Tongue (tissue), 2 donors: Measurements from ENCODE around the gene TMPRSS13. TPM values are rescaled to one million over a fixed set of nuclear protein-coding genes. Genes with fewer than 3 reads are reported as not detected.
A peak's percentile ranks its signal among the peaks of the same experiment; 100 is the strongest.
"Not testable (repeated sequence)": the region's sequence is repeated elsewhere in the genome, so short reads cannot be mapped to it uniquely, and the experiment has no call there.

Experiments
- DNase-seq: peaks from one replicate; pipeline ENCODE4 v3.0.0-alpha.2; 2015
- total RNA-seq: library from RNA; depleted of rRNA; stranded (reverse); fragments of >200 nt; gene quantifications from one replicate; pipeline ENCODE4 v1.2.3, GENCODE V29; 2014

The TMPRSS13 gene
- total RNA-seq, 1 donor from 2014 or later: 2.2 TPM

DNA sequence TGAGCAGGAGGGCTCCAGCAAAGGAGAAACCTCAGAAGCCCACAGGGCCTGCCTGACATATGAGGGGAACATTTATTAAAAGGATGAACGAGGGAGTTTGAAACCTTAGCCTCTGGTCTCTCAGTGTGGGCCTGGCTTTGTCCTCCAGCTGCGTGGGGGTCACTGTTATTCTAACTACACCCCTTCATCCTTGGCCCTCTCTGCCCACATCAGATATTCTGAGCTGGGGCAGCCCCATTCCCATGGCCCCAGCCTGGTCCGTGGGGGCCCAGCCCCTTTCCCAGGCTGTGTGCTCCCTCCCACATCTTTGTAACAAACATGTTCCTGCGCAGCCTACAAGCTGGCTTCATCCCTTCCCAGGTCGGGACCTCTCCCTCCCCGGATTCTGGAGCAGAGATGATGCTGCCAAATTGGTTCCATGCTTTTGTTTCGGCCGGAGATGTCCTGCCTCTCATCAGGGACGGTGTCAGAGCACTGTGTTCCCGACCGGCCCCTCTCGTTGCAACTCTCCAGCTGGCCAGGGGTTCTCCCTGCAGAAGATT, 56.7 kb downstream of the TMPRSS13 start:
- peak; percentile 50 for DNase-seq

DNA sequence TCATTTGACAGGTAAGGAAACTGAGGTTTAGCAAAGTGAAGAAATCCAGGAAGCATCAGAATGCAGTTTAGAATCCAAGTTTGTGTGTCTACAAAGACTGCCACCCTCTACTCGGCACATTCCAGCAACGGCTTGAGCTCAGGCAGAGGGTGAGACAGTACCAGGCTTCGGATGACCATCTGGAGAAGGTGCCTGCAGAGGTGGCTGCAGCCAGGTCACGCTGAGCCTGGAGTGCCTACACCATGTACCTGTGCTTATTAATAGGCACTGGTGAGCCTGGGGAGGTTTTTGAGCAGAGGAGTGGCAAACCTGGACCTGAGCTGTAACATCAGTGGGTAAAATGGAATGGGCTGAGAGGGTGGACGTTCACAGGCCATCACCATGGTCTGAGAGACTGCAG, 57.4 kb downstream of the TMPRSS13 start:
- DNase-seq: no peak

DNA sequence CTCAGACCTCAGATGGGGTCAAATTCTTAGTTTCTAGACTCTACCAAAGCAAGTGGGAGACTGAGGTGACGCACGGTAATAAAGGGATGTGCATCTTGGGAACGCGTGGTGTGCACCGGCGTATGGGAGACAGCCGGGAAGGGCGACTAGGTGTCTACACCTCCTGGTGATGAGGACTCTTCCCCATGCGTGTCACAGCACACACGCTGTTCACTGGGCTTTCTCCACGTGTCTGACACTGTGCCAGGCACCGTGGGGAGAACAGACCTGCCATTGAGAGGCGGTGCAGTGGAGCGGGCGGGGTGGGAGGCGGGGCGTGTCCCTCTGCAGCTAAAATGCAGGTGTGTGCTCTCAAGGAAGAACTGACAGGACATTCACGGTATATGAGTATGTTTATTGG, 58.0 kb downstream of the TMPRSS13 start:
- no peak for DNase-seq

DNA sequence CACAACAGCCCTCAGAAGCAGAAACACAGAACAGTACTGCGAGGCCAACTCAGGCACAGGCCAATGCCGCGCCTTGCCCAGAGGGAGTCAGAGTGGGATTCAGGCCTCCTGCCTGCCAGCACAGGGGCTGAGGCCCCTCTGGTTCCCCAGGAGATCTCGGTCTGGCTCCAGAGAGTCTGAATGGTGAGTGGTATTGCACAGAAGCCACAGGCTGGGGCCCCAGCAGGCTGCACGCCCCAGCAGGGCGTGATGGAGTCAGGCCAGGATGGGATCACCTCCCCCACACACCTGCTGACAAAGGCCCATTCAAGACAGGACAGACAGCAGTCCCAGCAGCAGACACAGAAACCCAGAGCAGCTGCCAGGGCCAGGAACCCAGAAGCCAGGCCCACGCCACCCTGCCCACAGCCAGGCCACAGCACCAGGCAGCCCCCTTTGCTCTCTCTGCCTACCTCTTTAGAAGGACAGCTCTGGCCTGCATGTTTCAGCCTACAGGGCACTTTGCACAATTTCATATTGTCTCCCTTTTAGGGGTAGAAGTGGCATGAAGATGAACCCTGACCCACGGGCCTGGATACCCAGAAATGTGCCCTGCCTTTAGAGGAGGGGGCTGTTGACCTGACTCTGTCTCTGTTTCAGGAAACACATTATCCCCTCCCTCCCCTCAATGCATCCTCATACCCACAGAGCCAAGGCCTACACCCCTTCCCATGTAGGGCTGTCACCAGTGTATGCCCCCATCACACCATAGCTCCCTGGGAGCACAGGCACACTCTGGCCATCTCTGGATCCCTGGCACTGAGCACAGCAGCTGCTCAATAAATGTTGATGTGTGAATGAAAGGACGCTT, 58.9 kb downstream of the TMPRSS13 start:
- peak; percentile 76 for DNase-seq

DNA sequence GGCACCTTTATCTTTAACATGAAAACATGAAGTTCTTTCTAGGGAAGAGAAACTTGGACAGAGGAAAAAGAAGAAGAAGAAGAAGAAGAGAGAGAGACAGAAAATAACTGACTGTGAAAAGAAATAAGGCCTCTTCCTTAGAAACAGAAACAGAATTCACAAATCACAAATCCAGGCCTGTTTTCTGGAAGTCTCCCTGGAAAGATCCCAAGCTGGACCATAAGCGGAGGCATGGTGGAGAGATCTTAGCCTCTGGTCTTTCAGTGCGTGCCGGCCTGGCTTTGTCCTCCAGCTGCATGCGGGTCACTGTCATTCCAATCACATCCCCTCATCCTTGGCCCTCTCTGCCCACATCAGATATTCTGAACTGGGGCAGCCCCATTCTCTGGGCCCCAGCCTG, 59.6 kb downstream of the TMPRSS13 start:
- no peak for DNase-seq

DNA sequence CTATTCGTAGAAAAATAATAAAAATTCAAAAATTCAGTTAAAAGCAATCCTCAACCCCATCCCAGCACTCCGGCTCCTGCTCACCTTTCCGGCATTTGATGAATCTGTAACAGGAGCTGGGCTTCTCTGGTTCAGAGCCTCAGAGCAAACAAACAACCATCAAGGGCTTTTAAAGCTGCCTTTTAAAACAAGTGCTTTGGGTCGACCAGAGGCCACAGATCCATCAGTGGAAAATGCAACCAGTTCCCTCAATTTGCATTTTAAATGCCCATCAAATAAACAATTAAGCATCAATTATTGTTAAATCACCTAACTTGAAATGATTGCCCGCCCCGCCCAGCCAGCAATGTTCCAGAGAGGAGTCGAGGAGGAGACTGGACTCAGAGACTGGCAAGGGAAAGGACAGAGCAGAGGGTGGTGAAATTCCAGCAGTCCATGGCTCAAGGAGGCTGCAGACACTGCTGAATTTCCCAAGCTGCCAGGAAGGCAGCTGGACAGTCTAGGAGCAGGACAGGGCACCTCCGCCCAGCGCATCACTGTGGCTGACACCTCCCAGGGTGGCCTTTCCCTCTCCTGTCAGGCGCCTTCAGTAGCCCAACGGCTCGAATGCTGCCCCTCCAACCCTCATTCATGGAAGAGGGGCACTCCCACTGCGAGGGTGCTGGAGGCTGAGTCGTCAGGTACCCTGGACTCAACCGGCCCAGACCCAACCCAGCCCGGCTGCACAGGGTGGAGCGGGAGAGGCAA, 60.2 kb downstream of the TMPRSS13 start:
- DNase-seq: no peak

DNA sequence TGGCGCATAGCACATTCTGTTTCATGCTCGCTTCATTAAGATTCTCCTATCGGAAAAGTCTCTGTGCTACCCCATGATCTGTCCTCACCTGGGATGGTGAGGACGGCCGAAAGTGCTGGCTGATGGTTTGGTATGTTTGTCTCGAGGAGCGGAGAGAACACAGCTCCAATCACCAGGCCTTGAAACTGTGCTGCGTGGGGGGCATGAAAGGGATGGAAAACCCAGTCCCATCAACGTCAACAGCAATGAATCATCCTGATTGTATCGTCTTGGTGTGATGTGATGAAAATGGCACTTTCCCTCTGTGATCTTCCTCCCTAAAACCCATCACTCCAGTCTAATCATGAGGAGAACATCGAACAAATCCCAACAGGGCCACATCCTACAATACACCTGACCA, 61.1 kb downstream of the TMPRSS13 start:
- no peak for DNase-seq

DNA sequence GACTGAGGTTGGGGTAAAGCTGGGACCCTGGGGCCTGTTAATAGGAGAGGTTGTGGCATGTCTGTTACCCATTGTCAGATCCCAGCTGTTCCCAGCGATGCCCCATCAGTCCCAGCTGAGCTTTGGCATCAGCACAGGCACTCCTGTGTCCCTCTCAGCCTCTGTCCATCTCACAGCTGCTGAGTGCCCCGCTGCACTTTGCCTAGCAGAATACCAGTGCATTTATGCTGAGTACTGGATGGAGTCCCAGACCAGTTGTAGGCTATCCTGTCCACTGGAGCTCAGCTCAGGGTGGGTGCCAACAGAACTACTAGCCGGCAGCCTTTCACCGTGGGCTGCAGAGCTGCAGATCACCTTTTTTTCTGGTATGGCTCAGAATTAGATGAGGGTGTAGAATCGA, 62.7 kb downstream of the TMPRSS13 start:
- peak; percentile 39 for DNase-seq

DNA sequence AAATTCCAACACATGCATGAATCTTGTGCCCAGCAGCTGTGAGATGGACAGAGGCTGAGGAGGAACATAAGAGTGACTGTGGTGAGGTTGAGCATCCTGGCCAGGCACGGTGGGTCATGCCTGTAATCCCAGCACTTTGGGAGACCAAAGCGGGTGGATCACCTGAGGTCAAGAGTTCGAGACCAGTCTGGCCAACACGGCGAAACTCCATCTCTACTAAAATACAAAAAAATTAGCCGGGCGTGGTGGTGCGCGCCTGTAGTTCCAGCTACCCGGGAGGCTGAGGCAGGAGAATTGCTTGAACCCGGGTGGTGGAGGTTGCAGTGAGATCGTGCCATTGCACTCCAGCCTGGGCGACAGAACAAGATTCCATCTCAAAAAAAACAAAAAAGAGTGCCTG, 63.7 kb downstream of the TMPRSS13 start:
- DNase-seq: not testable (repeated sequence)

DNA sequence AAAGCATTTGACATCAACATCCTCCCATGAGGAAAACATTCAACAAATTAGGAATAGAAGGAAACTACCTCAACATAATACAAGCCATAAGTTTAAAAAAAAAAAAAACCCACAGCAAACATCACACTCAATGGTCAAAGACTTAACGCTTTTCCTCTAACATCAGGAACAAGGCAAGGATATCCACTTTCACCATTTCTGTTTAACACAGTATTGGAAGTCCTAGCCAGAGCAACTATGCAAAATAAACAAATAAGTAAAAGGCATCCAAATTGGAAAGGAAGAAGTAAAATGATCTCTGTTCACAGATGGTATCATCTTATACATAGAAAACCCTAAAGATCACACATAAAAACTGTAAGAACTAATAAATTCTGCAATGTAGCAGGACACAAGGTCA, 65.8 kb downstream of the TMPRSS13 start:
- peak; percentile 46 for DNase-seq

DNA sequence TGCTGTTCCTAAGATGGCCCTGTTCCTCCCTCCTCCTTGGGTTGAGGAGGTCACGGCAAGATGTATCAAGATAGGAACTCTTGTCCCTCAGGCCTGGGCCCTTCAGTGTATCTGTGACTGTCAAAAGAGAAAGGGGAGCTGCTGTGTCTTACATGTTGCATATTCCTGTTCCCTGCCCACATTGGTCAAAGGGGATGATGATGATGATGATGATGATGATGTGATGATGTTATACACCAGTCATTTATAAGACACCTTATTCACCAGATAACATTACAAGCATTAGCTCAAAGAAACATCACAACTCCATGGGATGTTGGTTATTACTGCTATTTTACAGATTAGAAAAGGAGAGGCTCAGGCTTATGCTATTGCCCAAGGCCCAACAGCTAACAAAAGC, 66.4 kb downstream of the TMPRSS13 start:
- DNase-seq: no peak

DNA sequence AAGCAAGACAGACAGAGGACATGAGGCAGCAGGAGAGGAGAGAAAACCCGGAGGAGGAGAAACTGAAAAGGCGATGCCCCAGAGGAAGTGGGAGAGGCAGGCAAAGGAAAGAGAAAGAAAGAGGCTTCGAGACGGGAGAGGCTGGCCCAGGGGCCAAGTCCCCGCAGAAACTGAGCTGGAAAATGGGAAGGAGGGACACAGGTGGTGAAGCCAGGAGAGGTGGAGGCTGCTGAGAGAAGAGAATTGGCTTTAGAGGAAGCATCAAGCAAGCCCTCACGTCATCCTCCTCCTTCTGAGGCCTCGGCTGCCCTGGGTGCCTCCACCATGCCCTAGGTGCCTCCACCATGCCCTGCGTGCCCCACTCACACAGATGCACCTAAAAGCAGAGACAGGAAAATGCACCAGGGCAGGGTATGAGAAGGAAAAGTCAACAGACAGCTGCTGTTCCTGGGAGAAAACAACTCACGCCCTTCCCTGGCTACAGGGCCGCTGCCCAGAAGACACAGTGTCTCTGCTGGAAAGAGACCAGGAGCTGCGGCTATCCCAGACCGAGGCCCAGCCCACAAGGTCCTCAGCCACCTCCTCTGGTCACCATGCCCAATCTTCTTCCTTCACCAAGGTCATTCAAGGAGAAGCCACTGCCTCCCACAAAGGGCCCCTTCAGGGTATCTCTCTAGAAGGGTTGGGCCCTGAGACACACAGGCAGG, 67.0 kb downstream of the TMPRSS13 start:
- DNase-seq: no peak

DNA sequence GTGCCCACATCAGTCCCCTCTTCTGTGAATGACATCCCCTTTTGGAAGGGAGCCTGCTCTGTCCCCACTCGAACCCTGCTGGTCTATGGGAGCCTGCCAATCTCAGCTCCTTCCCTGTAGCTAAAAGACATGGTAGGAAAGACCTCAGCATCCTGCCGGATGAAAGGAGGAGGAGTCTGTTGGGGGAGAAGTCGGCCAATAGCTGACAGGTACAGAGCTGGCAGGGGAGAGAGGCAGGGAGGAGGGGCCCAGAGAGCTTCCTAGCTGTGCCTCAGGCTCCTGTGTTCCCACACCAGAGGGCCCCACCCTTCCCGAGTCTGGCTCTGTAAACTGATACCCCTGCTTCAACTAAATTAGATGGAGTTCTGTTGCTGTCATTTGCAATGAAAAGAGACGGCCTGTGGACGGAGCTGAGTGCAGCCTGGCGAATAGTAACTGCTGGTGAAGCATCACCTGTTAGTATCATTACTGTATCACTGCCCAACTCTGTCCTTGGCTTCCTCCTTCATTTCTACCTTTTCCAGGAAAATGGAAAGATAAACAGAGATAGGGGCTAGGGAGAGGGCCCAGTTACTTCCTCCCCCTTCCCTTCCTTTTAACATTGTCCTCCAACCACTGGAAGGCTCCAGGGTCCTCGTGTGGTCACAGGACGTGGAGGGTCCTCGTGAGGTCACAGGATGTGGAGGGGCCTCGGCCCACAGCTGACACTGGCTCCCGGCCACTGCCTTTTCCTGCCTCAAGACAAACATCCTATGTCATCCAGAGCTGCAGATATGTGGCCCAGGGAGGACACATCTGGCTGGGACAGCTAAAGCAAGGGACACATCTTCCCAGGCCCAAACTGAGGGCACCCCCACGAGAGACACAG, 67.8 kb downstream of the TMPRSS13 start:
- peak; percentile 85 for DNase-seq

DNA sequence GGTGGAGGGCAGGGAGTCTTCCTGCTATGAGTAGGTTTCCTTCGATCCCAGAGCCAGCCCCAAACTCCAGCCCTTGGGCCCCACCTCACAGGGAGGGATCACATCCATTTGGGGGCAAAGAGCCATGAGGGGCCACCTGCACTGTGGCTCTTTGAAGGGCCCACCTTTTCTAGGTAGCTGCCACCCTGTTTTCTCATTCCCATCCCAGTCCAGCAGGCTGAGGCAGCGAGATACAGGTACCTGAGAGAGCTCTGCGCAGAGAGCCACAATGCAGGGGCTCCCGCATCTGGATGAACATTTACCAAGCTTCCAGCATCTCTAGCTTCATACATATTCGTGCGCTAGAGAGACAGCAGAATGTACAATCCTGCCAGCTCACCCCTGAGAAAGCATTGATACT, 69.1 kb downstream of the TMPRSS13 start:
- no peak for DNase-seq

DNA sequence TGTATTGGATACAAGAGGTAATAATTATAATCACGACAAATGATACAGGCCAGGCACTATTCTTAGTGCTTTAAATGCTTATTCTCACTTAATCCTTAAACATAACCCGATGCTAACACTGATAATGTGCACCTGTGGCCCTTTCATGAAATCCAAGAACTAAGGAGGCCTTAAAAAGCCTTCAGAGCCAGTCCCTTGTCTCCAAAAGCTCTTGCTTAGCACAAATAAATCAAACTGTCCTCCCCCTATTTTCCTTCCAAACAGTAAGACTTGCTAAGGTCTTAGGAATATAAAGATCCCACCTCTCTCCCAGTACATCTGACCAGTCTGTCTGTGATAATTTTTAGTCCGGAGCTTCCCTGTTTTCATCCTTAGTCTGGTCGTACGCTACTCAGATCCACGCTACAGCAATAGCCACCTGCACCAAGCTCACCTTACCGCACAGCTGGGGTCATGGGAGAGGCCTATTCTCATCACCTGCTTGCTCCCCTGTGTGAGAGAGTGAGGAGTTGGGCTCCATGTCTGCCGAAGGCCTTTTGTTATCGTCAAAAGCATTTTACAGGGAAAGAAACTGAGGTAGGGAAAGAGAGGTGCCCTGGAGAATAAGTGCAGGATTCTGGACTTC, 69.6 kb downstream of the TMPRSS13 start:
- DNase-seq: no peak

DNA sequence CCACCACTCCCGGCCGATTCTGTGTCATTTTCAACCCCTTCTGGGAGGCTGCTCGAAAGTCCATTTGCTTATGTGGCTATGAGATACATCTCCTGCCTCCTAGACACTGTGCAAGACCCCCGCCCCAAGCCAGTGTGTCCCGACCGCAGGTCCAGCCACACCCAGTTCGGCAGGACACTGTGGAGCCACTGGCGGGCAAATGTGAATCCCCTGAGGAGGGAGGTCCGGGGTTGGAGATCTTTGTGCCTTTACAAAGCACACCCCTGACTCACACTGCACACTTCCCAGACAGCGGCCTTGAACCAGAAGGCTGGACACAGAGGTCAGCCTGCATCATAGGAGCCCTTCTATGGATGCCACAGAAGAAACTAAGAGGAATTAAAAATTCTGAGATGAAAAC, 70.1 kb downstream of the TMPRSS13 start:
- DNase-seq: no peak

DNA sequence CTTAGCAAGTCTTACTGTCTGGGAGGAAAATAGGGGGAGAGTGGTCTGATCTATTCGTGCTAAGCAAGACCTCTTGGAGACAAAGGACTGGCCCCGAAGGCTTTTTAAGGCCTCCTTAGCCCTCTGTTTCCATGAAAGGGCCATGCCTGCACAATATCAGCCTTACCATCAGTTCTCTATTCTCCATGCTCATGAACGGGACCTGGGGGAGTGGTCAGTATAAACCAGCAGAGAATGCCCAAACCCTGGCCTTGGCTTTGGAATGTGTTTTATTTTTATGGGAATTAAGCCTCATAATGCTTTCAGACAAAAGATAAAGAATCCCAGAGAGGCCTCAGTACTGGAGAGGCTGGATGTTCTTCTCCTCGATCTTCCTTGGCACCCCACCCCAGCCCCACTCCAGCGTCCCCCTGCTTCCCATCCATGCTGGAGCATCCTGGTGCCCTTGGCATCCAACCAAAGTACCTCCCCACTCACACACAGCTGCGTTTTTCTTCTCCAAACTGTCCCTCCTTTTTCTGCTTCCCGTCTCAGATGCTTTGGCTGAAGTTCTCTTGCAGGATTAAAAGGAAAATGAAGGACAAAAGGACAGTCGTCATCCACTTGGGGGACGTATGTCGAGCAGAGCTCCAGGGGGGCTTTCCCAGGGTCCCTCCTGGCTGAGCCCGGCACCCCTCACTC, 71.3 kb downstream of the TMPRSS13 start:
- DNase-seq: peak; percentile 65

DNA sequence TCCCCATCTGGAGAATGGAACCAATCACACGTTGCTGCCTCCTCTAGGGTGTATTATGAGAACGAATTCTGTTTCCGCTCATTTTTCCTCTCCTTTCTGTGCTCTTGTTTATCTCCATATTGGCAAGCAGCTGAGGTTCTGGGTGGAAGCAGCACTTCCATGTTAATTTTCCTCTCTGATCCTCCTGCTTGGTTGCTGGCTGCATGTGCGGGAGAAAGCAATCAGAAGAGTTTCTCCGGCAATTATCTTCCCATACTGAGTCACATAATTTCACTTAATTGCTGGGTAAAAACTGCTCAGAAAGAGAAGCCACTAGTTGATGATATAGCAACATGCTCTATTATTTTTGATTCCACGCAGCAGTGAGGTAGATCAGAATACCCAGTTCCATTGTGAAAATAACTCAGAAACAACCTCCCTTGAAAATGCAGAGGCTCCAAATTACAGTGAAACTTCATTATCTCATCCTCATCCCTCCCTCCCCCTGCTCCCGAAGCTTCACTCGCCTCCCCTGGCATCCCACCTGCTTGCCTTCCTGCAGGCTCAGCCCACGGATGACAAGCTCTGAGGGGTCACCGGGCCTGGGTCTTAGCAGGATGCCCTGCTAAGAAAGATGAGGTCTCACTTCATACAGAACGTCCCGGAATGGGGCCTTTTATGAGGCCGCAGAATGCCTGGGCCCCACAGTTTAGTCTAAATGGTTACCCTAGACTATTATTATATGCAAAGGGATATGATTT, 73.1 kb downstream of the TMPRSS13 start:
- DNase-seq: no peak

DNA sequence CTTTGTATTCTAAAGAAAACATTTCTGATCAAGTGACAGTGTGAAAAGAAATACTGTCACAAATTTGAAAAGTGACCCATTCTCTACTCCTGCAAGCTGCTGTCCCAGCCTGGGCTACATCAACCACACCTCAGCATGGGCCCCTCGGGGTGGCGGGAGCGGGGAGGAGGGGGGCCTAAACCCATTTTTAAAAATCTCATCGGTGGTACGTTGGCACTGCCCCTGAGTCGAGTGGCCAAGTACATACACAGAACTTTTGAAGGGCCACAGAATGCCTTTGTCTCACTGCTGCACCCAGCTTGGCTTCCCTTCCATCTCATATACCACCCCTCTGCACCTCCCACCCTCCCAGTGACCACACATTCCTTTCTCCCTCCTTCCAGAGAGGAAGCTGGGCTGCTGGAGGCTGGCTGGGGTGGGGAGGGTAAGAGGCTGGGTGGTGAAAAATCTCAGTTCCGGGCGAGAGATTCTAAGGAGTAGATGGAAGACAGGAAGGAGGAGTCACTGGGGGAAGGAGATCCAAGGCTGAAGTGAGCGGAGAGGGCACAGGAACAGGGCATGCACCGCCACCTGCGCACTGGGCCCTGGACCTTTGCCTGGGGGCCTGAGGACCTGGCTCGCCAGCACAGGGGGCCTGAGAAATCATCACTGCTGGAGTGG, 73.9 kb downstream of the TMPRSS13 start:
- no peak for DNase-seq
